ENCODE data around the gene PYCARD.

DNA sequence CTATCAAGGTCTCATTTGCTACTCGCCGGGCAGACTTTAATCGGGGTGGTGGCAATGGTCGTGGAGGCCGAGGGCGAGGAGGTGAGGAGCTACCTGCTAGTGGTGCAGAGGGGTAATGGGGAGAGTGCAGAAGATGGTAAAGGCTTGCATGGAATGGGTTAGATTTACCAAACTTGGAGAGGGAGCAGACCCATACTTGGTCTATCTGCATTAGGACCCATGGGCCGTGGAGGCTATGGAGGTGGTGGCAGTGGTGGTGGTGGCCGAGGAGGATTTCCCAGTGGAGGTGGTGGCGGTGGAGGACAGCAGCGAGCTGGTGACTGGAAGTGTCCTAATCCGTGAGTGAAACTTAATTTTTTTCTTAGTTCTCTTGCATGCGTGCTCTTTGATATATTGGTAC lies 12.5 kb downstream of the PYCARD start:
- TF ChIP-seq, protein P1, sequence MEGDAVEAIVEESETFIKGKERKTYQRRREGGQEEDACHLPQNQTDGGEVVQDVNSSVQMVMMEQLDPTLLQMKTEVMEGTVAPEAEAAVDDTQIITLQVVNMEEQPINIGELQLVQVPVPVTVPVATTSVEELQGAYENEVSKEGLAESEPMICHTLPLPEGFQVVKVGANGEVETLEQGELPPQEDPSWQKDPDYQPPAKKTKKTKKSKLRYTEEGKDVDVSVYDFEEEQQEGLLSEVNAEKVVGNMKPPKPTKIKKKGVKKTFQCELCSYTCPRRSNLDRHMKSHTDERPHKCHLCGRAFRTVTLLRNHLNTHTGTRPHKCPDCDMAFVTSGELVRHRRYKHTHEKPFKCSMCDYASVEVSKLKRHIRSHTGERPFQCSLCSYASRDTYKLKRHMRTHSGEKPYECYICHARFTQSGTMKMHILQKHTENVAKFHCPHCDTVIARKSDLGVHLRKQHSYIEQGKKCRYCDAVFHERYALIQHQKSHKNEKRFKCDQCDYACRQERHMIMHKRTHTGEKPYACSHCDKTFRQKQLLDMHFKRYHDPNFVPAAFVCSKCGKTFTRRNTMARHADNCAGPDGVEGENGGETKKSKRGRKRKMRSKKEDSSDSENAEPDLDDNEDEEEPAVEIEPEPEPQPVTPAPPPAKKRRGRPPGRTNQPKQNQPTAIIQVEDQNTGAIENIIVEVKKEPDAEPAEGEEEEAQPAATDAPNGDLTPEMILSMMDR (IDR thresholded peaks at IDR 0.05): no peak
- TF ChIP-seq POLR2AphosphoS5 (IDR thresholded peaks at IDR 0.05) (no peak), POLR2A (IDR thresholded peaks at IDR 0.05) (no peak)
